ENCODE data around the gene IDE.

GRCh38 chr10:92619368-92619767, 45.5 kb upstream of the IDE start:
- TF ChIP-seq CTCF (IDR thresholded peaks at IDR 0.05; ENCODE audit: insufficient read depth, low read length, poor library complexity, severe bottlenecking) (no peak), EZH2phosphoT487 (conservative IDR thresholded peaks at IDR 0.05; ENCODE audit: low read length) (no peak)
